ENCODE results near the gene IL1F10.

The IL1F10 gene

DNA sequence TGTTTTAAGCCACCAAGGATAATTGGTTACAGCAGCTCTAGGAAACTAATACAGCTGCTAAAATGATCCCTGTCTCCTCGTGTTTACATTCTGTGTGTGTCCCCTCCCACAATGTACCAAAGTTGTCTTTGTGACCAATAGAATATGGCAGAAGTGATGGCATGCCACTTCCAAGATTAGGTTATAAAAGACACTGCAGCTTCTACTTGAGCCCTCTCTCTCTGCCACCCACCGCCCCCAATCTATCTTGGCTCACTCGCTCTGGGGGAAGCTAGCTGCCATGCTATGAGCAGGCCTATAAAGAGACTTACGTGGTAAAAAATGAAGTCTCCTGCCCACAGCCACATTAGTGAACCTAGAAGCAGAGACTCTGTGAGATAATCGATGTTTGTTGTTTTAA, 3.5 kb upstream of the IL1F10 start:
- no peak overlapping the region for H3K4me3 ChIP-seq (ENCODE audit: low read length)
- no peak for TF ChIP-seq CTCF (conservative IDR thresholded peaks at IDR 0.05; ENCODE audit: low read depth, low read length)
- no peak for DNase-seq (ENCODE audit: low read depth)

DNA sequence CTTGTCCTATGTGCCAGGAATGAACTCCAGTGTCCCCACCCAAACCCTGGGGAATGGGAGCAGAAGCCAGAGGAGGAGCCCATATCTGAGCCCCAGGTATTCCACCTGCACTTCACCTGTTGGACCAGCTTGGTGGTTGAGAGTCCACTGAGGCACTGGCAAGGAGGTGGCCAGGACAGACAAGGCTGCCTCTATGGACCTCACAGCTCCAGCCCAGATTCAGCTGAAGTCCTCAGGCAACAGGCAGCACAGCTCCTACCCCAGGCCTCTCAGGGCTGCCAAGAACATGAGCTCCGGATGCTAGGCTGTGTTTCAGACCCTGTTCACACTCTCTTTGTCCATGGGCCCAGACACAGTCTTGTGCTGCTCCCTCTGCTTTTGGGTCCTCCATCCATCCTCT, 2.9 kb upstream of the IL1F10 start:
- H3K4me3 ChIP-seq (ENCODE audit: low read length), result no peak overlapping the region
- DNase-seq (ENCODE audit: low read depth), result no peak
- no peak for TF ChIP-seq CTCF (conservative IDR thresholded peaks at IDR 0.05; ENCODE audit: low read depth, low read length)

- no peak for DNase-seq (ENCODE audit: low read depth)
- TF ChIP-seq CTCF (conservative IDR thresholded peaks at IDR 0.05; ENCODE audit: low read depth, low read length), result no peak
- no peak overlapping the region for H3K4me3 ChIP-seq (ENCODE audit: low read length)
Observed at GRCh38 chr2:113068249-113068648, 479 bp downstream of the IL1F10 start.

DNA sequence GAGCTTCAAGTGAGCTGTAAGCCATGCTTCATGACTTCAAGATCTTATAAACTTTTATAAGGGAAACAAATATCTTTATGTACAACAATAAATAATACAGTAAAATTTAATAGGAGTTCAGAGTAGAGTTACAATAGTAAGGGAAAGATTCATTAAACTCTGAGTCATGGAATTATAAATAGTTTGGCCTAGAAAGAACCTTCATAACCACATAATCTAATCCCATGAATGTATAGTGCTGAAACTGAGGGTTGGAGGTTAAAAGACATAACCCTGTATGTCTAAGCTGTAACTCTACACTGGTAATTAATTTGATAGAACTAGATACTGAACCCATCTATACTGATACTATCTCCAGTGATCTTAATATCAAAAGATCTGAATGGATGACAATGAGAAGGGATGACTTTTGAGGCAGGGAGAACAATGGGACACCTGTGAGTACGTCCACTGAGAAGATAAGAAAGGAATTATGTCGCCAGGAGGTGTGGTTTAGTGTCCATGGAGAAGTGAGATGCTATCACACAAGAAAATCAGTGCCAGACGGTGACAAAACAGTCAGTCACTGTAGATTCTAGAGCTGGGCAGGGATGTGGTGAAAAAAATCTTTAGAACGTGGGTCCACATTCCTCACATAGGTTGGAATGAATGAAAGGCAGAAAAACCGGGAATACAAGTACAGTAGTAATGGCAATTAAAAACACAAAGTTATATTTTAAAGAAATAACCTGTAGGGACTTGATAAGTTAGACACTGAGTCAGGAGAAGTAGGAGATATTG, 1.1 kb downstream of the IL1F10 start:
- no peak for DNase-seq (ENCODE audit: low read depth)
- H3K4me3 ChIP-seq (ENCODE audit: low read length), result no peak overlapping the region
- TF ChIP-seq CTCF (conservative IDR thresholded peaks at IDR 0.05; ENCODE audit: low read depth, low read length), result no peak

DNA sequence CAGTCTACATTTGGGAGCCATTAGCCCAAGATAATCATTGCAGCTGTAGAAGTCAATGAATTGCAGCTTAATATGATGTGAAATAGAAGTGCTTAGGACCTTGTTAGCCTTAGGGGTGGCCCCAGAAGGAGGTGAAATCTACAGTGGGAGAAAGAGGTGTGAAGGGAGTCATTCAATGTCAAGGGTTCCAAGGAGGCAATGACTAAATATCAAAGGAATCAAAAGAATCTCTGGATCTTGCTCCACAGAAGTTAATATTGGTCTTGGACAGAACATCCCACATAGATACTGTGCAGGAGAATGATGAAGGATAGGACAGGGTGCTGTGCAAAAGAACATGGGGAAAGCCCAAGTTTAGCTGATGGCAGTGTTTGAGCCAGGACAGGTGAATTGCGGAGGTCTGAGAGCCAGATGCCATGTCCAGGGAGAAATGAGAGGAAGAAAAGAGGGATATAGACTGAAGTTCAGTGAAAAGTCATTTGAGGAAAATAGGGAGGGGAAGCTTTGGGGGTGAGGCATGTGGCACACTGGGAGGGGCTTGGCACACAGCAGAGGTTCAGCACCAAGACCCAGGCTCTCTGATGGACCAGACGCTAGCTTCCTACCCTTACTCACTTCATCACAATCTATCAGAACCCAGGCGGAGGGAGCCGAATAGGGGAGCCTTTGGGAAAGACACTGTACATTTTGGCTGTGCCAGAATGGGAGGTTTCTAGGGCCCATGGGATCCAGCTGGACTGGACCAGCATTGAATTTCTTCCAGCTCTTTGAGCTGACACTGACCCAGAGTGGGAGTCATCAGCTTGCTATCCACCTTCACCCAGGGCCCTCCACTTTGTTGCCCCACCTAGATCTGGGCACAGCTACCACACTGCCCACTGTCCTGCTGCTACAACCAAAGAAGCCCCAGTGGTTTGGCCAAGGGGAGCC, 2.2 kb downstream of the IL1F10 start:
- no peak for TF ChIP-seq CTCF (conservative IDR thresholded peaks at IDR 0.05; ENCODE audit: low read depth, low read length)
- no peak overlapping the region for H3K4me3 ChIP-seq (ENCODE audit: low read length)
- no peak for DNase-seq (ENCODE audit: low read depth)

GRCh38 chr2:113070606-113070975, 2.8 kb downstream of the IL1F10 start:
- no peak for TF ChIP-seq CTCF (conservative IDR thresholded peaks at IDR 0.05; ENCODE audit: low read depth, low read length)

More at GRCh38 chr2:113070606-113070975, 2.8 kb downstream of the IL1F10 start:
- DNase-seq (ENCODE audit: low read depth), result no peak
- H3K4me3 ChIP-seq (ENCODE audit: low read length), result no peak overlapping the region

All from retinal pigment epithelial cell (primary cell).